IMR-90 (cell line): Measurements from ENCODE around the gene KLRF1. TPM values are rescaled to one million over a fixed set of nuclear protein-coding genes. Genes with fewer than 3 reads are reported as not detected.

Experiments used
- ATAC-seq: fragments of 200-7000 bp; cut with Tn5 transposase; 2 replicates; pipeline ENCODE4 v1.9.1; 2020; ENCODE audit warnings: low read depth, mild to moderate bottlenecking, moderate library complexity
- BruUV-seq: library from RNA; stranded (reverse); fragments of 400-500 nt; replicated peaks from 2 replicates; lab custom pipeline; 2021; lab: Mats Ljungman, UMichigan
- CTCF ChIA-PET: fragments of 300-600 bp; formaldehyde crosslinking; extraction: SDS; loops from one replicate; lab custom pipeline; 2021; ENCODE audit warnings: antibody characterized with exemption; lab: Yijun Ruan, JAX
- POLR2A ChIA-PET: fragments of 300-600 bp; sonication (Branson Sonifier 250); formaldehyde crosslinking; loops from one replicate; lab custom pipeline; 2022; ENCODE audit warnings: antibody characterized with exemption; ENCODE audit not compliant: unreplicated experiment; lab: Charles Lee
- DNase-seq: peaks from one replicate; pipeline ENCODE4 v3.0.0; 2013
- H2AFZ ChIP-seq: replicated peaks from 2 replicates; pipeline ENCODE3; 2013; ENCODE audit warnings: low read length, mild to moderate bottlenecking; ENCODE audit not compliant: poor library complexity
- H2AK5ac ChIP-seq: 2 replicates; pipeline ENCODE4 v1.6.1; 2013; ENCODE audit warnings: low read depth, low read length, inconsistent platforms
- H2AK9ac ChIP-seq: replicated peaks from 2 replicates; pipeline ENCODE3; 2013; ENCODE audit warnings: mild to moderate bottlenecking, low read depth, low read length, moderate library complexity; ENCODE audit not compliant: poor library complexity
- H2BK120ac ChIP-seq: 2 replicates; pipeline ENCODE4 v1.6.1; 2013; ENCODE audit warnings: low read depth, low read length, inconsistent platforms
- H2BK15ac ChIP-seq: 3 replicates; pipeline ENCODE4 v1.6.1; 2013; ENCODE audit warnings: low read depth, low read length, inconsistent platforms
- H2BK20ac ChIP-seq: 2 replicates; pipeline ENCODE4 v1.6.1; 2013; ENCODE audit warnings: low read depth, mild to moderate bottlenecking, inconsistent platforms, low read length, moderate library complexity
- H2BK5ac ChIP-seq: 2 replicates; pipeline ENCODE4 v1.6.1; 2013; ENCODE audit warnings: mild to moderate bottlenecking, low read depth, low read length, inconsistent platforms; ENCODE audit not compliant: poor library complexity, severe bottlenecking
- H3K14ac ChIP-seq: replicated peaks from 2 replicates; pipeline ENCODE4 v1.6.1; 2013; ENCODE audit warnings: low read depth, low read length, inconsistent platforms
- H3K18ac ChIP-seq: 2 replicates; pipeline ENCODE4 v1.6.1; 2013; ENCODE audit warnings: low read depth, low read length, control low read depth
- H3K23ac ChIP-seq: 2 replicates; pipeline ENCODE4 v1.6.1; 2013; ENCODE audit warnings: low read depth, low read length, inconsistent platforms
- H3K27ac ChIP-seq: 2 replicates; pipeline ENCODE4 v1.5.1; 2013; ENCODE audit warnings: mild to moderate bottlenecking, control low read depth, low read length; ENCODE audit not compliant: insufficient read depth
- H3K27me3 ChIP-seq: 2 replicates; pipeline ENCODE4 v1.6.1; 2013; ENCODE audit warnings: low read length; ENCODE audit not compliant: control insufficient read depth, insufficient read depth
- H3K36me3 ChIP-seq: 2 replicates; pipeline ENCODE4 v1.6.1; 2013; ENCODE audit warnings: low read length, mixed read lengths; ENCODE audit not compliant: control insufficient read depth, insufficient read depth
- H3K4ac ChIP-seq: 2 replicates; pipeline ENCODE4 v1.6.1; 2013; ENCODE audit warnings: low read depth, low read length, inconsistent platforms
- H3K4me1 ChIP-seq: 2 replicates; pipeline ENCODE4 v1.6.1; 2013; ENCODE audit warnings: low read length, mixed read lengths; ENCODE audit not compliant: control insufficient read depth, insufficient read depth
- H3K4me2 ChIP-seq: 2 replicates; pipeline ENCODE4 v1.6.1; 2013; ENCODE audit warnings: low read depth, mild to moderate bottlenecking, control low read depth, low read length, moderate library complexity
- H3K4me3 ChIP-seq: 2 replicates; pipeline ENCODE4 v1.5.1; 2013; ENCODE audit warnings: low read depth, mild to moderate bottlenecking, control low read depth, low read length, moderate library complexity; ENCODE audit not compliant: insufficient read depth
- H3K56ac ChIP-seq: 2 replicates; pipeline ENCODE4 v1.6.1; 2013; ENCODE audit warnings: low read length, inconsistent platforms; ENCODE audit not compliant: insufficient read depth; ENCODE audit errors: extremely low read depth
- H3K79me1 ChIP-seq, 2 experiments: 2 replicates each; pipeline ENCODE4 v1.6.1; 2013; ENCODE audit warnings: low read length in 2 of 2, inconsistent platforms in 1 of 2, low read depth in 1 of 2
- H3K9ac ChIP-seq: 2 replicates; pipeline ENCODE4 v1.6.1; 2013; ENCODE audit warnings: low read depth, low read length, control low read depth
- H3K9me1 ChIP-seq: 2 replicates; pipeline ENCODE4 v1.6.1; 2013; ENCODE audit warnings: low read length, inconsistent platforms; ENCODE audit not compliant: insufficient read depth
- H3K9me3 ChIP-seq: 2 replicates; pipeline ENCODE4 v1.6.1; 2013; ENCODE audit warnings: low read length; ENCODE audit not compliant: control insufficient read depth, insufficient read depth
- H4K20me1 ChIP-seq: 2 replicates; pipeline ENCODE4 v1.6.1; 2013; ENCODE audit warnings: low read length, inconsistent platforms; ENCODE audit not compliant: insufficient read depth
- H4K5ac ChIP-seq: 2 replicates; pipeline ENCODE4 v1.6.1; 2013; ENCODE audit warnings: mild to moderate bottlenecking, low read depth, low read length, control low read depth
- H4K8ac ChIP-seq, 2 experiments: 2 replicates each; pipeline ENCODE4 v1.6.1; 2013; ENCODE audit warnings: low read depth in 2 of 2, low read length in 2 of 2, control low read depth in 1 of 2, inconsistent platforms in 1 of 2
- H4K91ac ChIP-seq: 2 replicates; pipeline ENCODE4 v1.6.1; 2013; ENCODE audit warnings: low read depth, low read length, inconsistent platforms; ENCODE audit not compliant: insufficient read depth
- BHLHE40 ChIP-seq: fragments of 150-350 bp; IDR thresholded peaks from 2 replicates; pipeline ENCODE4 v1.6.1; 2016; ENCODE audit warnings: mild to moderate bottlenecking, low read depth, low read length
- CEBPB ChIP-seq: IDR thresholded peaks from 2 replicates; pipeline ENCODE4 v1.6.1; 2012; ENCODE audit warnings: low read depth, low read length, improper control_type of control experiment
- CHD1 ChIP-seq: IDR thresholded peaks from 2 replicates; pipeline ENCODE4 v1.6.1; 2012; ENCODE audit warnings: low read depth, low read length, improper control_type of control experiment
- FOS ChIP-seq: fragments of 150-350 bp; IDR thresholded peaks from 2 replicates; pipeline ENCODE4 v1.6.1; 2016; ENCODE audit warnings: low read depth, low read length
- MAFK ChIP-seq: IDR thresholded peaks from 2 replicates; pipeline ENCODE4 v1.6.1; 2012; ENCODE audit warnings: low read depth, low read length, improper control_type of control experiment
- MAZ ChIP-seq: IDR thresholded peaks from 2 replicates; pipeline ENCODE4 v1.6.1; 2012; ENCODE audit warnings: low read depth, mild to moderate bottlenecking, low read length, improper control_type of control experiment, moderate library complexity, borderline replicate concordance
- MXI1 ChIP-seq: IDR thresholded peaks from 2 replicates; pipeline ENCODE4 v1.6.1; 2012; ENCODE audit warnings: low read depth, mild to moderate bottlenecking, low read length, moderate library complexity, borderline replicate concordance
- NFE2L2 ChIP-seq: fragments of 150-350 bp; IDR thresholded peaks from 2 replicates; pipeline ENCODE4 v1.6.1; 2016; ENCODE audit warnings: low read depth, mild to moderate bottlenecking, low read length
- POLR2A ChIP-seq: IDR thresholded peaks from 2 replicates; pipeline ENCODE4 v1.6.1; 2012; ENCODE audit warnings: mild to moderate bottlenecking, low read depth, low read length
- RAD21 ChIP-seq: IDR thresholded peaks from 2 replicates; pipeline ENCODE4 v1.6.1; 2012; ENCODE audit warnings: low read length, improper control_type of control experiment
- RCOR1 ChIP-seq: IDR thresholded peaks from 2 replicates; pipeline ENCODE4 v1.6.1; 2012; ENCODE audit warnings: mild to moderate bottlenecking, low read length, improper control_type of control experiment; ENCODE audit not compliant: insufficient replicate concordance
- RFX5 ChIP-seq: IDR thresholded peaks from 2 replicates; pipeline ENCODE4 v1.8.0; 2012; ENCODE audit warnings: low read depth, mild to moderate bottlenecking, low read length, moderate library complexity
- SMC3 ChIP-seq: fragments of 150-350 bp; IDR thresholded peaks from 2 replicates; pipeline ENCODE4 v1.6.1; 2016; ENCODE audit warnings: low read depth, mild to moderate bottlenecking, antibody characterized with exemption, low read length, moderate library complexity
- whole genome bisulfite sequencing, 2 experiments: methylation state at CpG; one replicate each; pipeline versions ENCODE4 v1.1.5 to v1.1.7; 2013; ENCODE audit warnings: missing lambda C conversion rate in 2 of 2; ENCODE audit not compliant: insufficient read length in 1 of 2; ENCODE audit errors: extremely low coverage in 2 of 2; 5-methylcytosine and 5-hydroxymethylcytosine counted together
- dilution Hi-C: fragments of 300-500 bp; cut with HindIII; formaldehyde crosslinking; loops from one replicate; pipeline ENCODE4 v1.14.3; 2018; ENCODE audit warnings: low sequenced_read_pairs; ENCODE audit not compliant: unreplicated experiment
- in situ Hi-C: fragments of 300-500 bp; cut with MboI; formaldehyde crosslinking; loops from 3 replicates; pipeline ENCODE4 v1.14.3; 2019; ENCODE audit warnings: low sequenced_read_pairs, inconsistent platforms, mixed read lengths
- intact Hi-C: fragments of 100-400 bp; cut with micrococcal nuclease; formaldehyde crosslinking; loops from 2 replicates; pipeline ENCODE4 v1.10.0; 2022
- polyA plus RNA-seq, 3 experiments: library from polyadenylated mRNA; depleted of rRNA; stranded (reverse); fragments of >200 nt; gene quantifications; 2 replicates each; pipeline ENCODE4 v1.2.3, GENCODE V29; 2012; ENCODE audit warnings: low replicate concordance in 1 of 3
- total RNA-seq: library from RNA; depleted of rRNA; stranded (reverse); fragments of >200 nt; gene quantifications from 2 replicates; pipeline ENCODE4 v1.2.3, GENCODE V29; 2012
- TF ChIP-seq, protein P1 (sequence below): fragments of 150-350 bp; IDR thresholded peaks from 2 replicates; pipeline ENCODE4 v1.6.1; 2016; ENCODE audit warnings: low read depth, mild to moderate bottlenecking, low read length, moderate library complexity, borderline replicate concordance
- TF ChIP-seq, protein P2 (sequence below): conservative IDR thresholded peaks from 2 replicates; pipeline ENCODE4 v1.5.1; 2012; ENCODE audit warnings: mild to moderate bottlenecking, low read depth, low read length, improper control_type of control experiment
- TF ChIP-seq, protein P3 (sequence below): fragments of 150-350 bp; IDR thresholded peaks from 2 replicates; pipeline ENCODE4 v1.6.1; 2017; ENCODE audit warnings: mild to moderate bottlenecking, antibody characterized with exemption, low read length, low read depth

Gene KLRF1
- total and polyA plus RNA-seq, 2 of the 4 experiments (the other 2 are of a cell fraction), result not detected

DNA sequence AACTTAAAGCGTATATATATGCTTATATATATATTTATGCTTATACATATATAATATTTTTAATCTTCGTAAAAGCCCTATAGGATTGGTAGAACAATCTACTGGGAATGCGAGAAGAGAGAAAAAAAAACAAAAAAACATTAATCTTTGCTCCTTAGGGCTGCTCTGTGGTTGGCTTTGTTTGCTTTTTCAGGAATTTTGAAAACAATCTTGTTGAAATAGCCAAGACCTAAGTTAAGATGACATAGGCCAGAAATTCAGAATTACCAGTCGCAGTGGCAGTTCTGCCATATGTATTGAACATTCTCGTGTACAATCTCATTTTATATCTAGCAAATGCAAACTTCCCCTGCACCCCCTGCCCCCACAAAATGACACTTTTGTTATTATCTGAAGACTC, 54.7 kb downstream of the KLRF1 start:
- dilution Hi-C loops, result no loop called here
- Histone ChIP-seq H3K27me3 (no peaks in the 10 kb centered on the region; the same call in 1 of the 2 replicates), H2AK9ac (no peak overlapping the region), H3K18ac (no peak overlapping the region), H2AK5ac (no peak overlapping the region), H3K4me3 (no peak overlapping the region), H2BK20ac (no peak overlapping the region), H3K14ac (no peak overlapping the region), H3K4me1 (no peaks in the 10 kb centered on the region), H3K9me3 (no peaks in the 10 kb centered on the region), H4K8ac (no peak overlapping the region), H4K5ac (no peak overlapping the region), H3K9ac (no peak overlapping the region), H2BK5ac (no peak overlapping the region), H2AFZ (no peak overlapping the region), H4K20me1 (no peaks in the 10 kb centered on the region), H3K4me2 (no peak overlapping the region), H3K56ac (no peak overlapping the region), H2BK120ac (no peak overlapping the region), H3K79me1 (no peaks in the 10 kb centered on the region), H2BK15ac (no peak overlapping the region), H3K9me1 (no peaks in the 10 kb centered on the region), H3K27ac (no peak overlapping the region), H3K23ac (no peak overlapping the region), H4K91ac (no peak overlapping the region), H3K4ac (no peak overlapping the region), H3K36me3 (no peaks in the 10 kb centered on the region)
- ATAC-seq (no peak), DNase-seq (no peak)
- no TSS peak for BruUV-seq
- no CpG with 5 or more reads among the region's 5 CpGs for WGBS, 2 experiments
- ChIA-PET CTCF (no interaction called here), POLR2A (no interaction called here)
- intact Hi-C loops, result no loop called here
- TF ChIP-seq SMC3, result no peak
- TF ChIP-seq RAD21, result no peak
- no peak for TF ChIP-seq MXI1
- TF ChIP-seq CEBPB, result no peak
- no peak for TF ChIP-seq RCOR1
- TF ChIP-seq FOS, result no peak
- TF ChIP-seq NFE2L2, result no peak
- TF ChIP-seq POLR2A, result no peak
- TF ChIP-seq MAZ, result no peak
- TF ChIP-seq, protein P1, sequence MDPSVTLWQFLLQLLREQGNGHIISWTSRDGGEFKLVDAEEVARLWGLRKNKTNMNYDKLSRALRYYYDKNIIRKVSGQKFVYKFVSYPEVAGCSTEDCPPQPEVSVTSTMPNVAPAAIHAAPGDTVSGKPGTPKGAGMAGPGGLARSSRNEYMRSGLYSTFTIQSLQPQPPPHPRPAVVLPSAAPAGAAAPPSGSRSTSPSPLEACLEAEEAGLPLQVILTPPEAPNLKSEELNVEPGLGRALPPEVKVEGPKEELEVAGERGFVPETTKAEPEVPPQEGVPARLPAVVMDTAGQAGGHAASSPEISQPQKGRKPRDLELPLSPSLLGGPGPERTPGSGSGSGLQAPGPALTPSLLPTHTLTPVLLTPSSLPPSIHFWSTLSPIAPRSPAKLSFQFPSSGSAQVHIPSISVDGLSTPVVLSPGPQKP, result no peak
- no peak for TF ChIP-seq MAFK
- TF ChIP-seq BHLHE40, result no peak
- TF ChIP-seq, protein P2, sequence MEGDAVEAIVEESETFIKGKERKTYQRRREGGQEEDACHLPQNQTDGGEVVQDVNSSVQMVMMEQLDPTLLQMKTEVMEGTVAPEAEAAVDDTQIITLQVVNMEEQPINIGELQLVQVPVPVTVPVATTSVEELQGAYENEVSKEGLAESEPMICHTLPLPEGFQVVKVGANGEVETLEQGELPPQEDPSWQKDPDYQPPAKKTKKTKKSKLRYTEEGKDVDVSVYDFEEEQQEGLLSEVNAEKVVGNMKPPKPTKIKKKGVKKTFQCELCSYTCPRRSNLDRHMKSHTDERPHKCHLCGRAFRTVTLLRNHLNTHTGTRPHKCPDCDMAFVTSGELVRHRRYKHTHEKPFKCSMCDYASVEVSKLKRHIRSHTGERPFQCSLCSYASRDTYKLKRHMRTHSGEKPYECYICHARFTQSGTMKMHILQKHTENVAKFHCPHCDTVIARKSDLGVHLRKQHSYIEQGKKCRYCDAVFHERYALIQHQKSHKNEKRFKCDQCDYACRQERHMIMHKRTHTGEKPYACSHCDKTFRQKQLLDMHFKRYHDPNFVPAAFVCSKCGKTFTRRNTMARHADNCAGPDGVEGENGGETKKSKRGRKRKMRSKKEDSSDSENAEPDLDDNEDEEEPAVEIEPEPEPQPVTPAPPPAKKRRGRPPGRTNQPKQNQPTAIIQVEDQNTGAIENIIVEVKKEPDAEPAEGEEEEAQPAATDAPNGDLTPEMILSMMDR, result no peak
- no peak for TF ChIP-seq CHD1
- TF ChIP-seq, protein P3, sequence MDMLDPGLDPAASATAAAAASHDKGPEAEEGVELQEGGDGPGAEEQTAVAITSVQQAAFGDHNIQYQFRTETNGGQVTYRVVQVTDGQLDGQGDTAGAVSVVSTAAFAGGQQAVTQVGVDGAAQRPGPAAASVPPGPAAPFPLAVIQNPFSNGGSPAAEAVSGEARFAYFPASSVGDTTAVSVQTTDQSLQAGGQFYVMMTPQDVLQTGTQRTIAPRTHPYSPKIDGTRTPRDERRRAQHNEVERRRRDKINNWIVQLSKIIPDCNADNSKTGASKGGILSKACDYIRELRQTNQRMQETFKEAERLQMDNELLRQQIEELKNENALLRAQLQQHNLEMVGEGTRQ, result no peak
- TF ChIP-seq RFX5, result no peak
- in situ Hi-C loops, result no loop called here
